ENCODE measurements around the gene SRGAP3. TPM values are rescaled to one million over a fixed set of nuclear protein-coding genes. Genes with fewer than 3 reads are reported as not detected.

SRGAP3 gene
- total RNA-seq, 5 donors from 2014 or later (not counting 1 experiment from before 2014, with no cell fraction given): 1.4 to 4.4 (median 2.8) TPM

DNA sequence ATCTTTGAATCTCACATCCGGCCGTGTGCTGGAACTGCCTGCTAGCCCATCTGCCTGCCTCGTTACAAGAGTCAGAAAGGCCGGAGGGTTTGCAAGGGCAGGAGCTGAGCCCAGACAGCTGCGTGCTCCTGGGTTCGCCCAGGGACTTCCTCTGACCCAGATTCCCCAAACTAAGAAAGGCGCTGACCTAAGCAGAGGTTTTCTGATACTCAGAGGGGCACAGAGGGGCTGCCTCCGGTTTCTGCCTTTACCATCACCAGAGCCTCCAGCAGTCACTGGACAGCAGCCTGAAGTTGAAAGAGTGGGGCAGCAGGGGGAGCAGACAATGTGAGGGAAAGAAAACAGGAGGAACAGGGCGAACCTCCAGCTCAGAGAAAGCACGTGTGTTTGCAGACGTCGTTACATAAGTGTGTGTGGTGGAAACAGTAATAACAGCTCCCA is 252.7 kb downstream of the SRGAP3 start:
- Histone ChIP-seq H3K27me3 (replicated peaks in 1 of 2; ENCODE audit: control insufficient read depth in 2 of 2, extremely low read depth in 1 of 2, insufficient read depth in 2 of 2, low read length in 1 of 2) (no peaks in the 10 kb centered on the region), H3K4me3 (ENCODE audit: control insufficient read depth in 1 of 2, extremely low read depth in 1 of 2, low read length in 1 of 2) (no peak overlapping the region), H3K4me1 (ENCODE audit: control insufficient read depth in 1 of 2, extremely low read depth in 1 of 2, insufficient read depth in 2 of 2, low read length in 2 of 2) (no peaks in the 10 kb centered on the region), H3K9me3 (no peaks in the 10 kb centered on the region), H3K27ac (ENCODE audit: low read length) (no peak overlapping the region), H3K36me3 (ENCODE audit: control insufficient read depth in 2 of 2, extremely low read depth in 1 of 2, insufficient read depth in 1 of 2, low read length in 1 of 2) (no peaks in the 10 kb centered on the region)
- Mint-ChIP-seq H3K27ac (no peak overlapping the region), H3K36me3 (no peaks in the 10 kb centered on the region), H3K9me3 (no peaks in the 10 kb centered on the region), H3K27me3 (no peaks in the 10 kb centered on the region), H3K4me3 (no peak overlapping the region), H3K4me1 (no peaks in the 10 kb centered on the region)
- POLR2A ChIA-PET: no interaction called here
- DNase-seq: no peak
- 78% methylated on average over 6 of the region's 12 CpGs for WGBS (ENCODE audit: insufficient coverage)
- no peak for ATAC-seq (replicated peaks in 1 of 4)
- CTCF ChIA-PET: interaction anchor here in 1 of 2 donors (0.7 kb wide), 1 partner anchor 10 kb away, joined by 3 read pairs; no protein-coding TSS in a partner anchor

DNA sequence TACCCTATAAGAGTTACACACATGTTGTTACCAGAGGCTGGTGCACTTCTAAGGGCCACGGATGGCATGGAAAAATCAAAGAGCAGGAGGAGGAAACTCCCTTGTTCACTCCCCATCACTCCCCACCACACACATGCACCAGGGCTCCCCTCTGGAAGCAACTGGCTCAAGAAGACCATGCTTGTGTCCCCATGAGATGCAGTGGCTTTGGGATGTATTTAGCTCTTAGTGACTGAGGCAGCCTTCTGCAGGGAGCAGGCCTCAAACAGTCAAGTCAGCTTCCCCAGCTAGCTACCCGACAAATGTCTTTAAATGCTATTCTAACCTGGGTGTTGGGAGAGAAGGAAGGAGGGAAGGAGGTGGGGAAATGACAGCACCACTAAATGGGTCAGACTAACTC is 253.2 kb downstream of the SRGAP3 start:
- H3K27ac ChIP-seq (ENCODE audit: low read length): no peak overlapping the region
- no peaks in the 10 kb centered on the region for H3K4me1 ChIP-seq (ENCODE audit: control insufficient read depth in 1 of 2, extremely low read depth in 1 of 2, insufficient read depth in 2 of 2, low read length in 2 of 2)
- ATAC-seq (replicated peaks in 1 of 4) (no peak), DNase-seq (no peak)
- POLR2A ChIA-PET: no interaction called here
- no peaks in the 10 kb centered on the region for H3K9me3 Mint-ChIP-seq
- no peaks in the 10 kb centered on the region for H3K27me3 Mint-ChIP-seq
- H3K9me3 ChIP-seq: no peaks in the 10 kb centered on the region
- no peak overlapping the region for H3K4me3 Mint-ChIP-seq
- no peaks in the 10 kb centered on the region for H3K4me1 Mint-ChIP-seq
- H3K36me3 Mint-ChIP-seq: no peaks in the 10 kb centered on the region
- H3K27ac Mint-ChIP-seq: no peak overlapping the region
- CTCF ChIA-PET: no interaction called here
- no peaks in the 10 kb centered on the region for H3K27me3 ChIP-seq (replicated peaks in 1 of 2; ENCODE audit: control insufficient read depth in 2 of 2, extremely low read depth in 1 of 2, insufficient read depth in 2 of 2, low read length in 1 of 2)
- no peak overlapping the region for H3K4me3 ChIP-seq (ENCODE audit: control insufficient read depth in 1 of 2, extremely low read depth in 1 of 2, low read length in 1 of 2)
- no CpG with 5 or more reads among the region's 2 CpGs for WGBS (ENCODE audit: insufficient coverage)
- no peaks in the 10 kb centered on the region for H3K36me3 ChIP-seq (ENCODE audit: control insufficient read depth in 2 of 2, extremely low read depth in 1 of 2, insufficient read depth in 1 of 2, low read length in 1 of 2)

DNA sequence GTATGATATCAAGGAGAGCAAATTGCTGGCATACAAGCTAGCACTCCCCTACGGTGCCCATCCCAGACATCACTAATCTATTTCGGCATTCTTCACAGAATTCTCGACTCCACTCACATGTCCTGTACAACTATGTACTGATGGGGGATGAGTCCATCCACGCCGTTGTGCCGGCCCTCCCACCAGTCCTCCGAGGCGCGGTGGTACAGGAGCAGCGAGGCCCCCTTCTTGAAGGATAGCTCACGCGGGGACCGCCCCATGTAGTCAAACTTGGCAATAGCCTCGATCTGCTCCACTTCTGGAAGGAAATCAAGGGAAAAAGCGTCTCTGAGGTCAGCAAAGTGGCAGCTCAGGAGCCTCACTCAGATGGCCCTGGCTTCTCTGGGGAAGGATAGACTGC is 255.2 kb downstream of the SRGAP3 start:
- Mint-ChIP-seq H3K4me3 (no peak overlapping the region), H3K27me3 (no peaks in the 10 kb centered on the region), H3K27ac (no peak overlapping the region), H3K4me1 (no peaks in the 10 kb centered on the region), H3K9me3 (no peaks in the 10 kb centered on the region), H3K36me3 (no peaks in the 10 kb centered on the region)
- no peaks in the 10 kb centered on the region for H3K27me3 ChIP-seq (replicated peaks in 1 of 2; ENCODE audit: control insufficient read depth in 2 of 2, extremely low read depth in 1 of 2, insufficient read depth in 2 of 2, low read length in 1 of 2)
- H3K4me1 ChIP-seq (ENCODE audit: control insufficient read depth in 1 of 2, extremely low read depth in 1 of 2, insufficient read depth in 2 of 2, low read length in 2 of 2): no peaks in the 10 kb centered on the region
- H3K36me3 ChIP-seq (ENCODE audit: control insufficient read depth in 2 of 2, extremely low read depth in 1 of 2, insufficient read depth in 1 of 2, low read length in 1 of 2): no peaks in the 10 kb centered on the region
- no peak overlapping the region for H3K27ac ChIP-seq (ENCODE audit: low read length)
- ChIA-PET POLR2A (interaction anchor here in 1 of 2 donors (0.5 kb wide), 1 partner anchor 99 kb away, joined by 3 read pairs; no protein-coding TSS in a partner anchor), CTCF (no interaction called here)
- no peak for ATAC-seq (replicated peaks in 1 of 4)
- WGBS (ENCODE audit: insufficient coverage): 93% methylated on average over 14 of the region's 15 CpGs
- no peaks in the 10 kb centered on the region for H3K9me3 ChIP-seq
- no peak for DNase-seq
- no peak overlapping the region for H3K4me3 ChIP-seq (ENCODE audit: control insufficient read depth in 1 of 2, extremely low read depth in 1 of 2, low read length in 1 of 2)

DNA sequence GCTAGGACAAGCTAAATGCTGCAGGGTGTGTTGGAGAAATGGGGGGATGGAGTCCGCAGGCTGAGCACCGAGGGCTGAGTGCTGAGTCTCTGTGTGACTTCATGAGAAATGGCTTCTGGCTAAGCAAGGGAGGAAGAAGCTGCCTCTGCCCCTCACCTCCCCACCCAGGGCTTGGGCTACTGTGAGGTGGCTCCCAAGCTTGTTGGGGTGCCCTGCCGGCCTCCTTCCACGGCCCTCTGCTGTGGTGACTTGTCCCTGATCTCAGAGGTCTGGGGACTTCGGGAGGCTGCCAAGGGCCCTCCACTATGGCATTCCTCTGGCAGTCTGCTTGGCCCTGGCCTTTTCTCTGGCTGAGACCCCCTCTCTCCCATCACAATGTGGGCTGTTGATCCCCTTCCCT is 256.1 kb downstream of the SRGAP3 start:
- Mint-ChIP-seq H3K27me3 (no peaks in the 10 kb centered on the region), H3K4me1 (no peaks in the 10 kb centered on the region), H3K4me3 (no peak overlapping the region), H3K36me3 (no peaks in the 10 kb centered on the region), H3K9me3 (no peaks in the 10 kb centered on the region), H3K27ac (no peak overlapping the region)
- no peak for ATAC-seq (replicated peaks in 1 of 4)
- Histone ChIP-seq H3K27me3 (replicated peaks in 1 of 2; ENCODE audit: control insufficient read depth in 2 of 2, extremely low read depth in 1 of 2, insufficient read depth in 2 of 2, low read length in 1 of 2) (no peaks in the 10 kb centered on the region), H3K9me3 (no peaks in the 10 kb centered on the region), H3K4me3 (ENCODE audit: control insufficient read depth in 1 of 2, extremely low read depth in 1 of 2, low read length in 1 of 2) (no peak overlapping the region), H3K36me3 (ENCODE audit: control insufficient read depth in 2 of 2, extremely low read depth in 1 of 2, insufficient read depth in 1 of 2, low read length in 1 of 2) (no peaks in the 10 kb centered on the region), H3K27ac (ENCODE audit: low read length) (no peak overlapping the region), H3K4me1 (ENCODE audit: control insufficient read depth in 1 of 2, extremely low read depth in 1 of 2, insufficient read depth in 2 of 2, low read length in 2 of 2) (no peaks in the 10 kb centered on the region)
- POLR2A ChIA-PET: interaction anchor here in 1 of 2 donors (0.6 kb wide), 1 partner anchor 9 kb away, joined by 3 read pairs; no protein-coding TSS in a partner anchor
- DNase-seq: no peak
- 69% methylated on average over 2 of the region's 5 CpGs for whole genome bisulfite sequencing (ENCODE audit: insufficient coverage)
- CTCF ChIA-PET: no interaction called here

DNA sequence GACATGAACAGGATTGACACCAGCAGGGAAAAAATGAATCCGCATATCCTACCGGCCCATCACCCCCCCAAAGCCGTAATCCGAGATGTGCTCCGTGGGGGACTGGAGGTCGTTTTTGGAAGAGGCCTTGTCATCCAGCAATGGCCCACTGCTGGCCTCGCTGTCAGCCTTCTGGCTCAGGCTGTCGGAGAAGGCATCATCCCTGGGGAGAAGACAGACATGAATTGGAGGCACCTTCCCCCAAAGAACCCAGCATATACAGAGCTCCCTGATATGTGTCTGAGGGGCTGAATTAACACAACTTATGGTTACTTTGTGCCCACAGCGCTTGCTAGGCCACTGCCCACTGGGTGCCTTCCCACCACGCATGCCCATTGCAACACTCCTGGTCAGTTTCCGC is 256.6 kb downstream of the SRGAP3 start:
- H3K27ac Mint-ChIP-seq: no peak overlapping the region
- no peak for ATAC-seq (replicated peaks in 1 of 4)
- H3K27ac ChIP-seq (ENCODE audit: low read length): no peak overlapping the region
- no peaks in the 10 kb centered on the region for H3K27me3 Mint-ChIP-seq
- H3K9me3 Mint-ChIP-seq: no peaks in the 10 kb centered on the region
- no peaks in the 10 kb centered on the region for H3K27me3 ChIP-seq (replicated peaks in 1 of 2; ENCODE audit: control insufficient read depth in 2 of 2, extremely low read depth in 1 of 2, insufficient read depth in 2 of 2, low read length in 1 of 2)
- no peak overlapping the region for H3K4me3 Mint-ChIP-seq
- ChIA-PET CTCF (interaction anchor here in 1 of 2 donors (1.0 kb wide), 1 partner anchor 18 kb away, joined by 3 read pairs; no protein-coding TSS in a partner anchor), POLR2A (no interaction called here)
- H3K36me3 ChIP-seq (ENCODE audit: control insufficient read depth in 2 of 2, extremely low read depth in 1 of 2, insufficient read depth in 1 of 2, low read length in 1 of 2): no peaks in the 10 kb centered on the region
- H3K4me1 Mint-ChIP-seq: peaks cover 0 to 2% (median 1%) of the 10 kb centered on the region in 3 donors
- H3K36me3 Mint-ChIP-seq: no peaks in the 10 kb centered on the region
- H3K9me3 ChIP-seq: no peaks in the 10 kb centered on the region
- 100% methylated on average over 1 of the region's 11 CpGs for WGBS (ENCODE audit: insufficient coverage)
- no peaks in the 10 kb centered on the region for H3K4me1 ChIP-seq (ENCODE audit: control insufficient read depth in 1 of 2, extremely low read depth in 1 of 2, insufficient read depth in 2 of 2, low read length in 2 of 2)
- no peak for DNase-seq
- no peak overlapping the region for H3K4me3 ChIP-seq (ENCODE audit: control insufficient read depth in 1 of 2, extremely low read depth in 1 of 2, low read length in 1 of 2)

DNA sequence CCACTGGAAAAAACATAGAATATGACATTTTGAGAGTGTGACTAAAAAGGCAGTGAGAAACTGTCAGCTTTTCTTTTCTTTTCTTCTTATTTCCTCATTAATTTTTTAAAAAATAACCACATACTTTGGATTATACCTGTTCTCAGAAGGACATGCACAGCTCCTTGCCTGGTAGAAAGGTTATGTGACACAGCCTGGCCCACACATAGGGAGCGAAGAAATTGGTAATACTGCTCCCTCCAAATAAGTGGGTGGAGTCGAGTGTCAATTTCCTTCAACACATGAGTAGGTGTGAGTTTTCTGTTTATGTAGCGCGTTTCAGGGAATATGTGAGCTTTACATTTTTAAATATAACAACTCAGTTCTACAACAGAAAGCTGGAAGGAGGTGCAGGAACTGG is 257.2 kb downstream of the SRGAP3 start:
- peaks cover 0 to 4% (median 1%) of the 10 kb centered on the region in 3 donors for H3K4me1 Mint-ChIP-seq
- Histone ChIP-seq H3K4me3 (ENCODE audit: control insufficient read depth in 1 of 2, extremely low read depth in 1 of 2, low read length in 1 of 2) (no peak overlapping the region), H3K36me3 (ENCODE audit: control insufficient read depth in 2 of 2, extremely low read depth in 1 of 2, insufficient read depth in 1 of 2, low read length in 1 of 2) (no peaks in the 10 kb centered on the region), H3K27ac (ENCODE audit: low read length) (no peak overlapping the region), H3K27me3 (replicated peaks in 1 of 2; ENCODE audit: control insufficient read depth in 2 of 2, extremely low read depth in 1 of 2, insufficient read depth in 2 of 2, low read length in 1 of 2) (peaks cover 0 to 3% of the 10 kb centered on the region in 2 experiments), H3K4me1 (ENCODE audit: control insufficient read depth in 1 of 2, extremely low read depth in 1 of 2, insufficient read depth in 2 of 2, low read length in 2 of 2) (peaks cover 0 to 3% of the 10 kb centered on the region in 2 experiments), H3K9me3 (no peaks in the 10 kb centered on the region)
- H3K9me3 Mint-ChIP-seq: no peaks in the 10 kb centered on the region
- no CpG with 5 or more reads among the region's 4 CpGs for WGBS (ENCODE audit: insufficient coverage)
- ChIA-PET CTCF (interaction anchor here (0.7 to 1.0 kb wide), 2 partner anchors 18 to 22 kb away, joined by 3 read pairs; no protein-coding TSS in a partner anchor), POLR2A (no interaction called here)
- H3K4me3 Mint-ChIP-seq: no peak overlapping the region
- H3K27me3 Mint-ChIP-seq: no peaks in the 10 kb centered on the region
- no peaks in the 10 kb centered on the region for H3K36me3 Mint-ChIP-seq
- DNase-seq (no peak), ATAC-seq (replicated peaks in 1 of 4) (no peak)
- H3K27ac Mint-ChIP-seq: no peak overlapping the region
